GM12878 (cell line): Measurements from ENCODE around the gene DMD.

Source experiments
- DPF2 ChIP-seq: fragments of 450-650 bp; IDR thresholded peaks from 2 replicates; pipeline ENCODE4 v1.6.1; 2017; ENCODE audit warnings: mild to moderate bottlenecking
- HDAC2 ChIP-seq: fragments of 200-600 bp; sonication (generic); IDR thresholded peaks from 2 replicates; pipeline ENCODE4 v1.6.1; 2017
- WRNIP1 ChIP-seq: IDR thresholded peaks from 2 replicates; pipeline ENCODE4 v1.6.1; 2011; ENCODE audit warnings: low read depth, low read length, improper control_type of control experiment, borderline replicate concordance
- TF ChIP-seq, protein P1 (sequence below): fragments of 450-650 bp; IDR thresholded peaks from 2 replicates; pipeline ENCODE4 v1.6.1; 2017; ENCODE audit warnings: mild to moderate bottlenecking, low read depth, inconsistent platforms; ENCODE audit not compliant: poor library complexity, severe bottlenecking
- TF ChIP-seq, protein P2 (sequence below), 3 experiments: IDR thresholded peaks in 2 of 3; conservative IDR thresholded peaks in 1 of 3; 2 replicates each; pipeline ENCODE4 v1.5.1; 2011; ENCODE audit warnings: low read depth in 3 of 3, low read length in 3 of 3, mild to moderate bottlenecking in 3 of 3, control low read depth in 2 of 3, moderate library complexity in 2 of 3, inconsistent platforms in 1 of 3, mixed read lengths in 1 of 3; ENCODE audit not compliant: control insufficient read depth in 2 of 3, insufficient read depth in 1 of 3; ENCODE audit errors: extremely low read depth in 1 of 3

- no peak for TF ChIP-seq HDAC2
- TF ChIP-seq, protein P1, sequence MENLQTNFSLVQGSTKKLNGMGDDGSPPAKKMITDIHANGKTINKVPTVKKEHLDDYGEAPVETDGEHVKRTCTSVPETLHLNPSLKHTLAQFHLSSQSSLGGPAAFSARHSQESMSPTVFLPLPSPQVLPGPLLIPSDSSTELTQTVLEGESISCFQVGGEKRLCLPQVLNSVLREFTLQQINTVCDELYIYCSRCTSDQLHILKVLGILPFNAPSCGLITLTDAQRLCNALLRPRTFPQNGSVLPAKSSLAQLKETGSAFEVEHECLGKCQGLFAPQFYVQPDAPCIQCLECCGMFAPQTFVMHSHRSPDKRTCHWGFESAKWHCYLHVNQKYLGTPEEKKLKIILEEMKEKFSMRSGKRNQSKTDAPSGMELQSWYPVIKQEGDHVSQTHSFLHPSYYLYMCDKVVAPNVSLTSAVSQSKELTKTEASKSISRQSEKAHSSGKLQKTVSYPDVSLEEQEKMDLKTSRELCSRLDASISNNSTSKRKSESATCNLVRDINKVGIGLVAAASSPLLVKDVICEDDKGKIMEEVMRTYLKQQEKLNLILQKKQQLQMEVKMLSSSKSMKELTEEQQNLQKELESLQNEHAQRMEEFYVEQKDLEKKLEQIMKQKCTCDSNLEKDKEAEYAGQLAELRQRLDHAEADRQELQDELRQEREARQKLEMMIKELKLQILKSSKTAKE = no peak
- TF ChIP-seq, protein P2, sequence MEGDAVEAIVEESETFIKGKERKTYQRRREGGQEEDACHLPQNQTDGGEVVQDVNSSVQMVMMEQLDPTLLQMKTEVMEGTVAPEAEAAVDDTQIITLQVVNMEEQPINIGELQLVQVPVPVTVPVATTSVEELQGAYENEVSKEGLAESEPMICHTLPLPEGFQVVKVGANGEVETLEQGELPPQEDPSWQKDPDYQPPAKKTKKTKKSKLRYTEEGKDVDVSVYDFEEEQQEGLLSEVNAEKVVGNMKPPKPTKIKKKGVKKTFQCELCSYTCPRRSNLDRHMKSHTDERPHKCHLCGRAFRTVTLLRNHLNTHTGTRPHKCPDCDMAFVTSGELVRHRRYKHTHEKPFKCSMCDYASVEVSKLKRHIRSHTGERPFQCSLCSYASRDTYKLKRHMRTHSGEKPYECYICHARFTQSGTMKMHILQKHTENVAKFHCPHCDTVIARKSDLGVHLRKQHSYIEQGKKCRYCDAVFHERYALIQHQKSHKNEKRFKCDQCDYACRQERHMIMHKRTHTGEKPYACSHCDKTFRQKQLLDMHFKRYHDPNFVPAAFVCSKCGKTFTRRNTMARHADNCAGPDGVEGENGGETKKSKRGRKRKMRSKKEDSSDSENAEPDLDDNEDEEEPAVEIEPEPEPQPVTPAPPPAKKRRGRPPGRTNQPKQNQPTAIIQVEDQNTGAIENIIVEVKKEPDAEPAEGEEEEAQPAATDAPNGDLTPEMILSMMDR (IDR thresholded peaks at IDR 0.05 in 2 of 3, conservative IDR thresholded peaks at IDR 0.05 in 1 of 3; ENCODE audit: control insufficient read depth in 2 of 3, extremely low read depth in 1 of 3, insufficient read depth in 1 of 3, low read depth in 3 of 3, low read length in 3 of 3) = no peak
- no peak for TF ChIP-seq WRNIP1
- TF ChIP-seq DPF2 = no peak
Observed at GRCh38 chrX:33188881-33189280, 22.5 kb downstream of the DMD start.
